GM12891 (cell line): ENCODE data around the gene SUPT5H.

Source experiments
- DNase-seq: peaks from one replicate; pipeline ENCODE4 v3.0.0; 2011; ENCODE audit warnings: low spot score; ENCODE audit not compliant: insufficient read length
- FAIRE-seq: peaks from 2 replicates; lab custom pipeline; 2011; peaks lifted over from hg19 to GRCh38; lab: Jason Lieb, UNC
- PAX5 ChIP-seq: IDR thresholded peaks from 2 replicates; pipeline ENCODE4 v1.6.1; 2011; ENCODE audit warnings: low read length, moderate library complexity, mild to moderate bottlenecking; ENCODE audit not compliant: insufficient read depth, severe bottlenecking
- POLR2A ChIP-seq: IDR thresholded peaks from 2 replicates; pipeline ENCODE4 v1.6.1; 2011; ENCODE audit warnings: low read depth, low read length, control low read depth
- POLR2AphosphoS5 ChIP-seq: IDR thresholded peaks from 2 replicates; pipeline ENCODE4 v1.6.1; 2011; ENCODE audit warnings: low read depth, low read length, control low read depth
- POU2F2 ChIP-seq: IDR thresholded peaks from 2 replicates; pipeline ENCODE4 v1.6.1; 2011; ENCODE audit warnings: low read depth, mild to moderate bottlenecking, control low read depth, low read length, moderate library complexity
- SPI1 ChIP-seq: IDR thresholded peaks from 2 replicates; pipeline ENCODE4 v1.6.1; 2011; ENCODE audit warnings: low read depth, low read length, control low read depth
- TAF1 ChIP-seq: IDR thresholded peaks from 2 replicates; pipeline ENCODE4 v1.6.1; 2011; ENCODE audit warnings: low read depth, low read length, control low read depth

SUPT5H gene

DNA sequence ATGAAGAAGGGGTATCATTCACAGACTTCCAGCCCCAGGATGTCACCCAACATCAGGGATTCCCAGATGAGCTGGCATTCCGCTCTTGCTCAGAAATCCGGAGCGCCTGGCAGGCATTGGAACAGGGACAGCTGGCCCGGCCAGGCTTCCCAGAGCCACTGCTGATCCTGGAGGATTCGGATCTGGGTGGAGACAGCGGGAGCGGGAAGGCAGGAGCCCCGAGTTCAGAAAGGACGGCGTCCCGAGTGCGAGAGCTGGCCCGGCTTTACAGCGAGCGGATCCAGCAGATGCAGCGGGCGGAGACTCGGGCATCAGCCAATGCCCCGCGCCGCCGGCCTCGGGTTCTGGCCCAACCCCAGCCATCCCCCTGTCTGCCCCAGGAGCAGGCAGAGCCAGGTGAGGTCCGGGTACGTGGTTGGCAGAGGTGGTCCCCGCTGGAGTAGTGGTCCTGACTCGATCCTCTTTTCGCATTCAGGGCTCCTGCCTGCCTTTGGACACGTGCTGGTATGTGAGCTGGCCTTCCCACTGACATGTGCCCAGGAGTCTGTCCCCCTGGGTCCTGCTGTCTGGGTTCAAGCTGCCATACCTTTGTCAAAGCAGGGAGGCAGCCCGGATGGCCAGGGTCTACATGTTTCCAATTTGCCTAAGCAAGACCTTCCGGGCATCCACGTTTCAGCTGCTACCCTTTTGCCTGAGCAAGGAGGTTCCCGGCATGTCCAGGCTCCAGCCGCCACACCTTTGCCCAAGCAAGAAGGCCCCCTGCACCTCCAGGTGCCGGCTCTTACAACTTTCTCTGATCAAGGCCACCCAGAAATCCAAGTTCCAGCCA lies 21.9 kb upstream of the SUPT5H start:
- DNase-seq (no peak), FAIRE-seq (no peak)
- TF ChIP-seq SPI1: no peak
- TF ChIP-seq POLR2AphosphoS5: no peak
- TF ChIP-seq PAX5: no peak
- TF ChIP-seq TAF1: no peak
- TF ChIP-seq POLR2A: no peak
- no peak for TF ChIP-seq POU2F2

DNA sequence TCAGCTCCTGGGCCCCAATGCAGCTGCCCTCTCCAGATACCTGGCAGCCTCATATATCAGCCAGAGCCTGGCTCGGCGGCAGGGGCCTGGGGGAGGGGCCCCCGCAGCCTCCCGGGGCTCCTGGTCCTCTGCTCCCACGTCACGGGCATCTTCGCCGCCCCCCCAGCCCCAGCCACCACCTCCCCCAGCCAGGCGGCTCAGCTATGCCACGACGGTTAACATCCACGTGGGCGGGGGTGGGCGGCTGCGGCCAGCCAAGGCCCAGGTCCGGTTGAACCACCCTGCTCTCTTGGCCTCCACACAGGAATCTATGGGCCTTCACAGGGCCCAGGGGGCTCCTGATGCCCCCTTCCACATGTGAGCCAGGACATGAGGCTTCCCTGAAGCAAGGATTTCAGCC lies 20.4 kb upstream of the SUPT5H start:
- TF ChIP-seq POLR2AphosphoS5: no peak
- TF ChIP-seq SPI1: no peak
- TF ChIP-seq TAF1: no peak
- TF ChIP-seq POLR2A: no peak
- no peak for TF ChIP-seq PAX5
- TF ChIP-seq POU2F2: no peak
- FAIRE-seq: no peak
- DNase-seq: no peak

DNA sequence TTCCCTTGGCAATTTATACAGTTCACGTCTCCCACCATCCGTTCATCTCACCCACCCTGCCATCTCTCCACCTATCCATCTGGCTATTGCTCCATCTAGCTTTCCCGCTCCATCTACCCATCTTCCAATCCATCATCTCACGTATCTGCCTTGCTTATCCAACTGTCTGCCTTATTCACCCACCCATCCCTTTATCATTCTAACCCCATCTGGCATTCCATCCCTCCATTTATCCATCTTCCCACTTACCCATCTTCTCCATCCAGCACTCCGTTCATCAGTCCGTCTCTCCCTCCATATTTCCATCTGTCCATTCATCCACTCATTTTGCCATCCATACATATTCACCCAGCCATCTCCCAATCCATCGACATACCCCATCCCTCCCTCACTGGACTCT lies 19.6 kb upstream of the SUPT5H start:
- FAIRE-seq: no peak
- no peak for DNase-seq
- TF ChIP-seq PAX5: no peak
- no peak for TF ChIP-seq POU2F2
- no peak for TF ChIP-seq SPI1
- no peak for TF ChIP-seq TAF1
- TF ChIP-seq POLR2AphosphoS5: no peak
- TF ChIP-seq POLR2A: no peak

DNA sequence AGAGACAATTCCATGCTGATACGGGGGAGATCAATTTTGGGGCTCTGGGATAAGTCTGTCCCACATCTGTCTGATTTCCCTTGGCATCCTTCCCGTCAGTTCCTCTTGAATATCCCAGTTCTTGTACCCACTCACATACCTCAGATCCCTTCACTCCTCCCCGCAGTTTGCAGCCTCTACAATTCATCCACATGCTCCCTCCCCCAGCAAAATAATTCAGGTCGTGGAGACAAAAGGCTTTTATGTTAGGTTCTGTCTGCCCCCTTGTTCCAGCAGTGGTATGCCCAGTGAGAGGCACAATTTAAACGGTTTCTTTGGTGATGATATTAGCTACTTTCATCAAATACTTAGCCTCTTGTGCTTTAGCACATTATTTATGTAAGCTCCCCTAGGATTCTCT lies 19.2 kb upstream of the SUPT5H start:
- FAIRE-seq: no peak
- no peak for DNase-seq
- TF ChIP-seq SPI1: no peak
- no peak for TF ChIP-seq POU2F2
- TF ChIP-seq PAX5: no peak
- TF ChIP-seq TAF1: no peak
- TF ChIP-seq POLR2AphosphoS5: no peak
- no peak for TF ChIP-seq POLR2A

DNA sequence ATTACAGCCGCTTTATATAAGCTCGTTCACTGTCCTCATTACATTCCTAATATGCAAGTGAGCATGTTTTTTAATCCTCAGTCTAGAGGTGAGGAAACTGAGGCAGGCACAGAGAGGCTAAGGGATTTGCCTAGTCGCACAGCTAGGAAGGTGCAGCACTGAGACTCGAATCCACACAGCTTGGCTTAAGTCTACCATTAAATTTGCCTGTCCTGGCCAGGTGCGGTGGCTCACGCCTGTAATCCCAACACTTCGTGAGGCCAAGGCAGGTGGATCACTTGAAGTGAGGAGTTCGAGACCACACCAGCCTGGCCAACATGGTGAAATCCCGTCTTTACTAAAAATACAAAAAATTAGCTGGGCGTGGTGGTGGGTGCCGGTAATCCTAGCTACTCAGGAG lies 17.7 kb upstream of the SUPT5H start:
- TF ChIP-seq POLR2AphosphoS5 (no peak), PAX5 (no peak)
- FAIRE-seq (no peak), DNase-seq (no peak)

DNA sequence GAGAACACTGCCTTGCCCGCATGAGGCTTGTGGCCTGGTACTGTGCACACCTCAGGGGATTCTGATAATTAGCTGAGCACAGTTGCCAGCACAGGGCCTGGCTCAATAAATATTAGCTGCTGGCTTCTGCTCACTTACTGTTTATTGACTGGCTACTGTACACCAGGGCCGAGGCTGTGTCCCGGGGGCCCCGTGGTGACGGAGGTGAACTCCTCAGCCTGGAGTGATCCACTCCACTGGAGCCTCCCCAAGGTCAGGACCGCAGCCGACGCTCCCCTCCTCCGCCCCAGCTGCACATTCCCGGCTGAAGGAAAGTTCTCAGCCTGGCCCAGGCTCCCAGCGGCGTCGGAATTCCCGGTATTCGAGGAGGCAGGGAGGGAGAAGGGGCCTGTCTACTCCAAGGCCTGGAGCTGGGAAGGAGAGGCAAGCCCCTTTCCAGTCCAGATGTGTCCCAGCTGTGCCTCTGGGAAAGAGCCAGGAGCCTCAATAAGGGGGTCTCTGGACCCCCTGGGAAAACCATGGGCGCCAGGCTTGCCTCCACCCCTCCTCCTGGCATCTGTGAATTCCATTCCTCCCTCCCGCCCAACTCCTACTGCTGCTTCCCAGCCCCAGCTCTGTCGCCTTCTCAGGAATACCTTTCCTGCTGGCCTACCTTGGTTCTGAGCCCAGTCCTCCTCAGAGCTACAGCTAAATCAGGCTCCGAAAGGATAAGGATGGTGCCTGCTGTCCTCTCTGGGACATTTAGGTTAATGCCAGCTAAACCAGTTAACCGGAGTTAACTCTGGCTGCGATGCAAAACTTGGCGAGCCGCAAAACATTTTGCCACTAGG lies 16.9 kb upstream of the SUPT5H start:
- no peak for DNase-seq
- TF ChIP-seq POLR2AphosphoS5 (no peak), PAX5 (no peak), TAF1 (no peak), SPI1 (no peak), POU2F2 (no peak), POLR2A (no peak)
- FAIRE-seq: no peak

DNA sequence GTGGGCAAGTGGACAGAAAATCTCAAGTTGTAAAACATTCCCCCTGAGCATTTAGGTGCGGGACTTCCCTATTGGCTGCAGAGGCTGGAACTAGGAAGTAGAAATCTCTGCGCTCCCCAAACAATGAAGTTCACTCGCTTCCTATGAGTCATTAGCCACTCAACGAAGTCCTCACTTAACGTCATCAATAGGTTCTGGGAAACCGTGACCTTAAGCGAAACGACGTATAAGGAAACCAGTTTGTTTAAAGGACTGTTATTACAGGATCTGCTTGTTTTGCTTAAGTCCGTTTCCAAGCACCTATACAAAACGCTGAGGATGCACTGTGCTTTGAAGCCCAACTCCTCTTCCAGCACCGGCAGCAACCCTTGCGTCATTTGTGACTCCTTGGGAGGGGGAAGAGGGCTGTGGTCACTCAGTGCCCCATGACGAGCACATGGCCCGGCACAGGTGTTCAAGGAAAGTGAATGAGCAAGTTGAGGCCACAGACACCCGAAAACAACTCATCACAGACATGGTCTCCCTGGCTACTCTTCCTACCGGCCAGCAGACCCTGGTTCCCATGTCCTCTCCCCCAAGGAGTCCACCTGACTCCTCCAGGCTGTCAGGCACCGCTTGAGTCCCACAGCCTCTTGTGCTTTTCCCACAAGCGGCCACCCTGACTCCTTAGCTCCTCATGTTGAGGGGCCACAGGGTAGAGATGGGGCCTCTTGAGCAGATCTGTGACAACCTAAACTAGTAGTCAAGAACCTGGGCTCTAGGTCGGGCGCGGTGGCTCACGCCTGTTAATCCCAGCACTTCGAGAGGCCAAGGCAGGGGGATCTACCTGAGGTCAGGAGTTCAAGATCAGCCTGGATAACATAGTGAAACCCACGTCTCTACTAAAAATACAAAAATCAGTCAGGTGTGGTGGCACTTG lies 14.4 kb upstream of the SUPT5H start:
- 0 out of 2 replicates have a peak, but pooled peaks have one; percentile 54 for TF ChIP-seq POLR2A
- 0 out of 2 replicates have a peak, but pooled peaks have one; percentile 8 for TF ChIP-seq POU2F2
- no peak for TF ChIP-seq PAX5
- peak; percentile 56 for TF ChIP-seq POLR2AphosphoS5
- TF ChIP-seq TAF1: no peak
- no peak for TF ChIP-seq SPI1
- no peak for DNase-seq
- FAIRE-seq: no peak

DNA sequence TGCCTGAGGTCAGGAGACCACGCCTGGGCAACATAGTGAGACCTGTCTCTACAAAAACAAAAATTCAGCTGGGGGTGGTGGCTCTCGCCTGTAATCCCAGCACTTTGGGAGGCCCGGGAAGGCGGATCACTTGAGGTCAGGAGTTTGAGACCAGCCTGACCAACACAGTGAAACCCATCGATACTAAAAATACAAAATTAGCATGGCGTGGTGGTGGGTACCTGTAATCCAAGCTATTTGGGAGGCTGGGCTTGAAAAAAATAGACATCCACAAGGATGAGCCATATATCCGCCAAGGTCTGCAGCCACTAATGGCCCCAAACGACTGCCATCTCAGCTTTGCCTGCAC lies 12.7 kb upstream of the SUPT5H start:
- no peak for DNase-seq
- TF ChIP-seq POLR2A (no peak), POU2F2 (no peak), TAF1 (no peak), SPI1 (no peak), POLR2AphosphoS5 (no peak), PAX5 (no peak)
- no peak for FAIRE-seq

DNA sequence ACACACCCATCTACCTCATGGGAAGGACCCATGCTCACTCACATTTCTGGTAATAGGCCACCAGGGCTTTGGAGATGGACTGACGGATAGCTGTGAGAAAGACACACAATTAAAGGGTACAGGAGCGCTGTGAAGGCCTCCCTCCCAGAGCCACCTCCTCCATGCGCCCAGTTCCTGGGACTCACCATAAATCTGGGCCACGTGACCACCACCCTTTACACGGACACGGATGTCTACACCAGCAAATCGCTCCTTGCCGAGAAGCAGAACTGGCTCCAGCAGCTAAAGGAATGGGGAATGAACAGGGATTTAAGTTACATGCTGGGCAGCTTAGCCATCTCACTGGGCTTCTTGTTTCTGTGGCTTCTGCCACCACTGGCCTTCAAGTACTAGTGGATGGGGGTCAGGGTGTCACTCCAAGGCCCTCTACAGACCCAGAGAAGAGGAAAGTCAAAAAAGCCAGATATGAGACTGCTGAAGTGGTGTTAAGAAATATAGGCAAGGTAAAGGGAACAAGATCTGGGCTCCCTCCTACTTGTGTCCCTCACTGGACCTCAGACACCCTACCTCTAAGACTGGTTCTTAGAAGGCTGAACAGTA lies 11.8 kb upstream of the SUPT5H start:
- TF ChIP-seq POLR2AphosphoS5: peak; percentile 22
- TF ChIP-seq PAX5: no peak
- TF ChIP-seq SPI1: no peak
- TF ChIP-seq TAF1: no peak
- TF ChIP-seq POU2F2: no peak
- FAIRE-seq (no peak), DNase-seq (no peak)
